HG03575 (cell line): ENCODE data around the gene ZNF738.
"Not testable (repeated sequence)": the region's sequence is repeated elsewhere in the genome, so short reads cannot be mapped to it uniquely, and the experiment has no call there.

ENCODE experiments used
- ATAC-seq: cut with Tn5 transposase; IDR thresholded peaks from one replicate; pipeline ENCODE4 v1.9.1; 2021; ENCODE audit not compliant: unreplicated experiment, insufficient number of reproducible peaks, low FRiP score; ENCODE audit errors: extremely low read depth

The ZNF738 gene

GRCh38 chr19:21358768-21359451 is at the start of gene ZNF738:
ZNF738 (plus strand) TSS chr19:21359000; CDS start chr19:21359141, 141 bp downstream.
- peak; percentile 93 for ATAC-seq

DNA sequence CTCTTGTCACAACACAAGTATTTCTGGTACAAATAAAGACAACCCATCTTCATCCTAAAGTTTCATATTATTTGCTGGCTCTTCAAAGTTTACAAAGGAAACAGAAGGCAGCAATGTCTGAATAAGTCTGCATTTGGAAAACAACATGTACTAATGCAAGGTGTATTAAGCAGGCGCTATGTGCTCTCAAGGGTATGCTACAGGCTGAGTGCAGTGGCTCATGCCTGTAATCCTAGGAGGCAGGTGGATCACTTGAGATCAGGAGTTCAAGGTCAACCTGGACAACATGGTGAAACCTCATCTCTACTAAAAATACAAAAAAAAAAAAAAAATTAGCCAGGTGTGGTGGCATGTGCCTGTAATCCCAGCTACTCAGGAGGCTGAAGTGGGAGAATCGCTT is 46.0 kb upstream of the ZNF738 start:
- ATAC-seq: not testable (repeated sequence)

DNA sequence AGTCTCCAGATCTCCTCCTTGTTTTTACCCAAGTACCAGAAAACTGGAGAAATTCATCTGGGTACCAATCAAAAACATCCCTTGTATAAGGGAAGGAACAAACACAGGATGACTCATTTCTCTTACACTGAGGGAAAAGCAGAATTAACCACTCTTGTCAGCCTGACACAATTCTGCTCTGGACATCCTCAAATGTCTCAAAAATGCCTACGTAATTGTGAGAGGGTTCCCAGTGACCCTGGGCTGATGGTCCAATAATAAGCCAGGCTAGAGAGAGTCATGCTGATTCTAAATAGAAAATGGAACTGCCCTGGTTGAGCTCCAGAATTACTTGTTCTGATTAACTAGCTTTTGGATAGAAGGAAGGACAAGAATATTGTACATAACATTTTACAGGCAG is 44.1 kb upstream of the ZNF738 start:
- ATAC-seq: no peak

DNA sequence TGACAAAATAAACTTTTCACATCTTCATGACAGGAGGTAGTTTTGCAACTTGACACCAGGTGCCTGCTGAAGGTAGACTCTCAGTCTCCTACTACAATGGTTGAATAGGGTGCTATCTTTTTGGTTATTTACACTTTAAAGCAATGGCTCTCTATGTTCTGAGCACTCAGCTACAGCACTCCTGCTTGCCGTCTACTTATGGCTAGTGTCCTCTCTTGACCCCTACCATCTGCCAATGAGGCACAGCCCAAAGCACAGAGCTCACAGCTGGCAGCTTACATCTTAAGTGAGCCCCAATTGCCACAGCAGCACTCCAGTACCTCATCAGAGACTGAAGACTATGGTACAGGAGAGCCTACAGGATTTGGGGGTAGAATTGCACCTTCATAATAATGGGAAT is 41.0 kb upstream of the ZNF738 start:
- no peak for ATAC-seq

DNA sequence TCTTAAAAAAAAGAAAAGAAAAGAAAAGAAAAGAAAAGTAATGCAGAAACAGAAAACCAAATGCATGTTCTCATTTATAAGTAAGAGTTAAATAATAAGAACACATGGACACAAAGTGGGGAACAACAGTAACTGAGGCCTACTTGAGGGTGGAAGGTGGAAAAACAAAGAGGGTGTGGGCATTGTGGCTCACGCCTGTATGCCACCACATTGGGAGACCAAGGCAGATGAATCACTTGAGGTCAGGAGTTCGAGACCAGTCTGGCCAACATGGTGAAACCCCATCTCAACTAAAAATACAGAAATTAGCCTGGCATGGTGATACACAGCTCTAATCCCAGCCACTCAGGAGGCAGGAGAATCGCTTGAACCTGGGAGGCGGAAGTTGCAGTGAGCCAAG is 37.7 kb upstream of the ZNF738 start:
- no peak for ATAC-seq

DNA sequence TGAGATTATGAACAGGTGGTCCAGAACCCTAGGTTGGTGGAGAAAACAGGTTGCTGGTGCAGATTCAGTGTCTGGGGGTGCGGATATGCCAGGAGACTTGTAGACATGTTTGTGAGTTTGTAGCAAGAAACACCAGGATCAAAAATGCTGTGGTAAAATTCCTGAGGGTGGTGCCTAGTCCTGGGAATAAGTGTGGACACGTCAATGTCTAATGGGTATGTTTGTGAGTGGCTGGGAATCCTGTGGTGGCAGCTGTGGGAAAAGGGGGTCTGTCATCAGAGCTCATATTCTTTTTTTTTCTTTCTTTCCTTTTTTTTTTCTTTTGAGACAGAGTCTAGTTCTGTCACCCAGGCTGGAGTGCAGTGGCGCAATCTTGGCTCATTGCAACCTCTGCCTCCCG is 36.8 kb upstream of the ZNF738 start:
- ATAC-seq: no peak

- no peak for ATAC-seq
Measured at GRCh38 chr19:21322528-21322927, 36.3 kb upstream of the ZNF738 start.

- ATAC-seq: no peak
Measured at GRCh38 chr19:21323000-21323399, 35.8 kb upstream of the ZNF738 start.

- no peak for ATAC-seq
Measured at GRCh38 chr19:21326169-21326568, 32.6 kb upstream of the ZNF738 start.

- no peak for ATAC-seq
Measured at GRCh38 chr19:21328406-21328805, 30.4 kb upstream of the ZNF738 start.

DNA sequence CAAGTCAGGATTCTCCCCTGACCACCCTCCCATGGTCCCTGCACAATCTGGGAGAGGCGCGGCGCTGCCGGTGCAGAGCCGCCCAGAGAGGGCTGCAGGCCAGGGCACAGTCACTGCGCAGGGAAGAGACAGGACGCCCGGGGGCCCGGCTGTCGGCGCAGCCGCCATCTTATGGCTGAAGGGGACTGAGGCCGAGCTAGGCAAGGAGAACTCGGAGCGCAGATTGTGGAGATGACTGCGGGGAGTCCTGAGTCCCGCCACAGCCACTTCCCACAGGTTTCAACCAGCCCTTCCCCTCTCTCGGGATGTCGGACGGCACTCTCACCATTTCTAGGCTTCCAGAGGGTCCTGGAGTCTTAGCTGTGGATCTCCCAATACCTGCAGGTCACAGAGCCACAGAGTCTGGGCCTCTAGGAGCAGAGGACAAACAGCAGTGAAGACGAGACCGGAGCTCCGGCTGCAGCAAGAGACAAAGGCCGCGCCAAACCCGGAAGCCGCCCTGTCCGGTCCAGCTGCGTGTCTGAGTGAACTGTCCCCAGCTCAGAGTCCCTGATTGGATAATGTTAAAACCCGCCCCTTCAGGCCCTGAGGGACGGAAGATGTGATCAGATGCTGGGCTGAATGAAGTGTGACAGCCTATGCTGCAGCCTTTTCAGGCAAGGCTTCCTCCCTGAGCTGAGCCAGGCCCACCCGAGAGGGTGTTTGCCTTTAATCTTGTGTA is 29.8 kb upstream of the ZNF738 start, which contains the start of gene ZNF708:
Gene ZNF708 (minus strand): TSS at position 526 of the 721 bp plus-strand sequence. CDS start 198 bp downstream, at position 328.
- ATAC-seq: peak; percentile 96

DNA sequence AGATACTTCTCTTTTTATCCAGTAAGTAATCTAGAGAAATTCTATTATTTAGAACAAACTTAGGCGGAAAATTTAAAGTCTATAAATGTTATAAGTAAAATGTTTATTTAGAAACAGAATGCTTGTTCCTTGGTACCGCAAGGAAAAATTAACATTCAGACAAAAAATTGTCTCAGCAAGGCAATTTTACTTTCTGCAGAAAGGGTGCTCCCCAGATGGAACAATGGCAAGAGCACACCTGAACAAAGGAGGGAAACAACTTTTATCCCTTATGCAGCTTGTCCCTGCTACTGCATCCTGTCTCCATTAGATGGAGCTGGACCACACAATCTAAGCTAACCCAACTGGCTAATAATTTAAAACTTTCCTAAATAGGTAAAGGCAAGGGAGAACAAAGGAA is 23.1 kb upstream of the ZNF738 start:
- no peak for ATAC-seq

- not testable (repeated sequence) for ATAC-seq
Measured at GRCh38 chr19:21344841-21345240, 14.0 kb upstream of the ZNF738 start.

DNA sequence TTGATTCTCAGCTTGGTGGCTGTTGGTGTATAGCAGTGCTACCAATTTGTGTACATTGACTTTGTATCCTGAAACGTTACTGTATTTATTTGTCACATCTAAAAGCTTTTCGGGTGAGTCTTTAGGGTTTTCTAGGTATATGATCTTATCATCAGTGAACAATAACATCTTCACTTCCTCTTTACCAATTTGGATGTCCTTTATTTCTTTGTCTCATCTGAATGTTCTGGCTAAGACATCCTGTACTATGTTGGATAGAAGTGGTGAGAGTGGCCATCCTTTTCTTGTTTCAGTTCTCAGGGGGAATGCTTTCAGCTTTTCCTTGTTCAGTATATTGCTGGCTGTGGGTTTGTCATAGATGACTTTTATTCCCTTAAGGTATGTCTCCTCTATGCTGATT is 6.0 kb upstream of the ZNF738 start:
- ATAC-seq: no peak

GRCh38 chr19:21362291-21362690 is 3.5 kb downstream of the ZNF738 start:
- no peak for ATAC-seq

DNA sequence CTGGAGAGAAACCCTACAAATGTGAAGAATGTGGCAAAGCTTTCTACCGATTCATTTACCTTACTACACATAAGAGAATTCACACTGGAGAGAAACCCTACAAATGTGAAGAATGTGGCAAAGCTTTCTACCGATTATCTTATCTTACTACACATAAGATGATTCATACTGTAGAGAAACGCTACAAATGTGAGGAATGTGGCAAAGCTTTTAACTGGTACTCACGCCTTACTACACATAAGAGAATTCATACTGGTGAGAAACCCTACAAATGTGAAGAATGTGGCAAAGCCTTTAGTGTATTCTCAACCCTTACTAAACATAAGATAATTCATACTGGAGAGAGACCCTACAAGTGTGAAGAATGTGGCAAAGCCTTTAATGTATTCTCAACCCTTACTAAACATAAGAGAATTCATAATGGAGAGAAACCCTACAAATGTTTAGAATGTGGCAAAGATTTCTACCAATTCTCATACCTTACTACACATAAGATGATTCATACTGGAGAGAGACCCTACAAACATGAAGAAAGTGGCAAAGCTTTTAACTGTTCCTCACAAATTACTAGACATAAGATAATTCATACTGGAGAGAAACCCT is 25.3 kb downstream of the ZNF738 start:
- ATAC-seq: no peak

DNA sequence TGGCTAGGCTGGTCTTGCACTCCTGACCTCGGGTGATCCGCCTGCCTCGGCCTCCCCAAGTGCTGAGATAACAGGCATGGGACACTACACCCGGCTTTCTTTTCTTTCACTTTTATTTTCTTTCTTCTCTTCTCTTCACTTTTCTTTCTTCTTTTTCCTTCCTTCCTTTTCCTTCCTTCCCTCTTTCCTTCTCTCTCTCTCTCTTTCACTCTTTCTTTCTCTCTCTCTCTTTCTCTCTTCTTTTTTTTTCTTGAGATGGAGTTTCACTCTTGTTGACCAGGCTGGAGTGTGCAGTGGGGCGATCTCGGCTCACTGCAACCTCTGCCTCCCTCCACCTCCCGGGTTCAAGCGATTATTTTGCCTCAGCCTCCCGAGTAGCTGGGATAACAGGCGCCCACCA is 37.3 kb downstream of the ZNF738 start:
- no peak for ATAC-seq

DNA sequence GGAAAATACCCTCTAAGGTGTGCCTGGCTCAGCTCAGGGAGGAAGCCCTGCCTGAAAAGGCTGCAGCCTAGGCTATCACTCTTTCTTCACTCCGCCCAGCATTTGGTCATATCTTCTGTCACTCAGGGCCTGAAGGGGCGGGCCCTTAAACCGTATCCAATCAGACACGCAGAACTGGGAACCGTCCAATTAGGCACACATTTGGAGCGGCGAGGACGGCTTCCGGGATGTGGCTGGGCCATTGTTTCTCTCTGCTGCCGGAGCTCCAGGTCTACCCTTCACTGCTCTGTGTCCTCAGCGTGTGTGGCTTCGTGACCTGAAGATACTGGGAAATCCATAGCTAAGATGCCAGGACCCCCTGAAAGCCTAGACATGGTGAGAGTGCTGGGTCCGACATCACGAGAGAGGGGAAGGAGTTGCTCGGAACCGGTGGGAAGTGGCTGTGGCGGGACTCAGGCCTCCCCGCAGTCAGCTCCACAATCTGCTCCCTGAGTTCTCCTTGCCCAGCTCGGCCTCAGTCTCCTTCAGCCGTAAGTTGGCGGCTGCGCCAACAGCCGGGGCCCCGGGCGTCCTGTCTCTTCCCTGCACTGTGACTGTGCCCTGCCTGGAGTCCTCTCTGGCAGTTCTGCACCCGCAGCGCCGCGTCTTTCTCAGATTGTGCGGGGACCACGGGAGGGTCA is 38.2 kb downstream of the ZNF738 start, which contains the start of gene ZNF493:
Gene ZNF493 (plus strand): TSS at position 241 of the 680 bp plus-strand sequence. CDS start 105 bp downstream, at position 346.
- ATAC-seq: peak; percentile 100

GRCh38 chr19:21398851-21399250 is 40.1 kb downstream of the ZNF738 start:
- no peak for ATAC-seq
